HG03571 (cell line): ENCODE results near the gene ZGPAT.

Experiments used
- ATAC-seq: cut with Tn5 transposase; IDR thresholded peaks from one replicate; pipeline ENCODE4 v1.9.1; 2021; ENCODE audit not compliant: unreplicated experiment

ZGPAT gene

GRCh38 chr20:63678071-63678470 lies 29.8 kb upstream of the ZGPAT start:
- no peak for ATAC-seq

DNA sequence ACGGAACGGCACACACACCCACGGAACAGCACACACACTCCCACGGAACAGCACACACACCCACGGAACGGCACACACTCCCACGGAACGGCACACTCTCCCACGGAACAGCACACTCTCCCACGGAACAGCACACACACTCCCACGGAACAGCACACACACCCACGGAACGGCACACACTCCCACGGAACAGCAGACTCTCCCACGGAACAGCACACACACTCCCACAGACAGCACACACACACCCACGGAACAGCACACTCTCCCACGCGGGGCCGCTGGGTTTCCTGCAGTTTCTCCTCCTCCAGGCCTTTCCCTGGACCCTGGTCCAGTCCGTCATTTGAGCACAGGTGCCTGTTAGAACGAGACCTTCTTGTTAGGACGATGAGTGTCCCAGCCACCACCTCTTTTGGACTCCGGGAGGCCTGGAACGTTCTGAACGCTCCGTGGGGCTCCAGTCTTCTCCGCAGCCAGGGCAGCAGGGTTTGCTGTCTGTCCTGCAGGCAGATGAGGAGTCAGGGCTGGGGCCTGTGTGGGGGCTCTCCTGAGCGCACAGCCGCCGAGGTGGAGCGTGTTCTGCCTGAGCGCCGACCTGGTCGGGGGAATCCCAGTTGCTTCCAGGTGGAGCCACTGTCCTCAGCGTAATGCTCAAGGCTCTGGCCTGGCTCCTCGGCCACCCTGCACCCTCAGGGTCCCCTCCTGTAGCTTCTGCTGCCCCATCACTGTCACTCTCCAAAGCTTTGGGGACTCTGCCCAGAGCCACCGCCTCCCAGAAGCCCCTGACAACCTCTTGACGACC lies 29.0 kb upstream of the ZGPAT start:
- no peak for ATAC-seq

DNA sequence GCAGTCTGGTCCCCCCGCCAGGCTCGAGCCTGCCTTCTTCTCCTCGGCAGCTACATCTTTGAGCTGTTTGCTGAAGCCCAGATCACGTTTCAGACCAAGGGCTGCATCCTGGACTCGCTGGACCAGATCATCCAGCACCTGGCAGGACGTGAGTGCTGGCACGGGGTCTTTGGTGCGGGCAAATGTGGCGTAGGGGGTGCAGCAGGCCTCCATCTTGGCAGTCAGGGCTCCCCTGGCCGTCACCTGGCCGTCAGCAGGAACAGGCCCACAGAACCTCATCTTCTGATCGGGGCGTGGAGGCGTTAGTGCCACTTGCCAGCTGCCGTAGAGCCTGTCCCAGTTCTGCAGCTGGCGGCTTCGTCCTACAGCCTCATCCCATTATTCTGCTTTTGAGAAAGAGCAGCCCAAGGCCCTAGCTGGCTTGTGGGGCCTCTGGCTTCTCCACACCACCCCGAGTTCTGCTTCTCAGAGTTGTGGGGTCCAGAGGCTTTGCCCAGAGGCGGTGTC lies 28.0 kb upstream of the ZGPAT start:
- ATAC-seq = no peak

DNA sequence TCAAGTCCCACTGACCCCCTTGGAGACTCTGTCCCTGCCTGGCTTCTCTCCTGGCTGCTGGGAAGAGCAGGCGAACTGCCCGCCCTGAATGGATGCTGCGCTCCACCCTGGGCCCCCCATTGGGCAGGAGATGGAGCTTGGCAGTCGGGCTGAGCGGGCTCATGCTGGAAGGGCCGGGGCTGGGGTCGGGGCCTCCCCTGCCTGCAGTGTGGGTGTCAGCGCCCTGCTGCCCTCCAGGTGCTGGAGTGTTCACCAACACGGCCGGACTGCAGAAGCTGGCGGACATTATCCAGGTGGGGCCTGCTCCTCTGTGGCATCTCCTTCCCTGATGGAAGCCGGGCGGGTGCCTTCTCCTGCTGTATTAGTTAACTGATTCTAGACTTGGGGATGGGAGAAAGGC lies 27.4 kb upstream of the ZGPAT start:
- ATAC-seq = no peak

GRCh38 chr20:63680857-63681608 lies 26.8 kb upstream of the ZGPAT start:
- ATAC-seq = no peak

GRCh38 chr20:63681609-63682142 lies 26.2 kb upstream of the ZGPAT start:
- no peak for ATAC-seq

DNA sequence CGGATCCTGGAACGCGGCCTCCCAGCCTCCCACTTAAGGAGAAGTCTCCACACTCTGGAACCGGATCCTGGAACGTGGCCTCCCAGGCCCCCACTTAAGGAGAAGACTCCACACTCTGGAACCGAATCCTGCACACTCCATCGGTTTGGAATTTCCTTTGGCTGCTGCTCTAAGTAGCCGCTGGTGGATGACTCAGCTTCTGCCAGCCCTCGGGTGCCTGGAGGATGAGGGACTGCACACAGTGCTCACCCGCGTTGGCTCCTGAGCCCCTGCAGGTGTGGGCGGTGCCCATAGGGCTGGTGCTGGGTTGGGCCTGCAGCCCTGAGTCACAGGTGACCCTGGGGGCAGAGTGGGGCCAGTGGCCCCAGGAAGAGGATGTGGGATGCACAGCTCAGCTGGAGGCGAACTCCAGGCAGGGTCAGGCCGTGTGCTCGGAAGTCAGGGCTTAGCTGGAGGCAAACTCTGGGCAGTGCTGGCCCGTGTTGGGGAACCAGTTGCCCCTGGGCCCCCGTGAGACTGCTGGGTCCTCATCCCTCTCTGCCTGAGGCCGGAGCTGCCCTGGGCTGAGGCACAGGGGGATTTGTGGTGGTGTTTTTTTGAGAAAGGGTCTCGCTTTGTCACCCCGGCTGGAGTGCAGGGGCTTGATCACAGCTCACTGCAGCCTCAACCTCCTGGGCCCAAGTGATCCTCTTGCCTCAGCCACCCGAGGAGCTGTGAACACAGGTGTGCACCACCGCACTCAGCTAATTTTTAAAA lies 25.3 kb upstream of the ZGPAT start:
- no peak for ATAC-seq

- ATAC-seq = no peak
These were observed 22.4 kb upstream of the ZGPAT start for GRCh38 chr20:63685269-63686026.

GRCh38 chr20:63686094-63686491 lies 21.7 kb upstream of the ZGPAT start:
- ATAC-seq = no peak

GRCh38 chr20:63686492-63687321 lies 21.1 kb upstream of the ZGPAT start:
- no peak for ATAC-seq

DNA sequence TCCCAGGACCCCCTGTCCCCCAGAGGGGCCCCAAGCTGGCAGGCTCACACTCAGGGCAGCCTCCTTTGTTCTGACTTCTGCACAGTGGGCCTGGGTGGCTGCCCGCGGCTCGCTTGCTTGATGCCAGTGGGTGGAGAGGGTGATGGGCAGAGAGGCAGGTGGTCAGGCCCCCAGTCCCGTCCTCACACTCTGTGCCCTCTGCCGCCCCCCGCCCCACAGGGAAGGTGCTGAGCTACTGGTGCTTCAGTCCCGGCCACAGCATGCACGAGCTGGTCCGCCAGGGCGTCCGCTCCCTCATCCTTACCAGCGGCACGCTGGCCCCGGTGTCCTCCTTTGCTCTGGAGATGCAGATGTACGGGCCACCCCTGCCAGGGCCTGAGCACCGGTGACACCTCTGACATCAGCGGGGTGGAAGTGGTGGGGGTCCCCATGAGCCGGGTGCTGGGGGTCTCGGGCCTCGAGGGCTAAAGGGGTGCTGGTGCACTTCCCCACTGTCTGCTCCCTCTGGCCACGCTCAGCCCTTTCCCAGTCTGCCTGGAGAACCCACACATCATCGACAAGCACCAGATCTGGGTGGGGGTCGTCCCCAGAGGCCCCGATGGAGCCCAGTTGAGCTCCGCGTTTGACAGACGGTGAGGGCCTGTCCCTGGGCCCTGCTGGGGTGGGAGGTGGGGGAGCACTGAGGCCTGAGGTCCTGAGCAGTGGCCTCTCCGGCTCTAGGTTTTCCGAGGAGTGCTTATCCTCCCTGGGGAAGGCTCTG lies 20.2 kb upstream of the ZGPAT start:
- ATAC-seq = no peak

- no peak for ATAC-seq
These were observed 19.4 kb upstream of the ZGPAT start for GRCh38 chr20:63688228-63689045.

DNA sequence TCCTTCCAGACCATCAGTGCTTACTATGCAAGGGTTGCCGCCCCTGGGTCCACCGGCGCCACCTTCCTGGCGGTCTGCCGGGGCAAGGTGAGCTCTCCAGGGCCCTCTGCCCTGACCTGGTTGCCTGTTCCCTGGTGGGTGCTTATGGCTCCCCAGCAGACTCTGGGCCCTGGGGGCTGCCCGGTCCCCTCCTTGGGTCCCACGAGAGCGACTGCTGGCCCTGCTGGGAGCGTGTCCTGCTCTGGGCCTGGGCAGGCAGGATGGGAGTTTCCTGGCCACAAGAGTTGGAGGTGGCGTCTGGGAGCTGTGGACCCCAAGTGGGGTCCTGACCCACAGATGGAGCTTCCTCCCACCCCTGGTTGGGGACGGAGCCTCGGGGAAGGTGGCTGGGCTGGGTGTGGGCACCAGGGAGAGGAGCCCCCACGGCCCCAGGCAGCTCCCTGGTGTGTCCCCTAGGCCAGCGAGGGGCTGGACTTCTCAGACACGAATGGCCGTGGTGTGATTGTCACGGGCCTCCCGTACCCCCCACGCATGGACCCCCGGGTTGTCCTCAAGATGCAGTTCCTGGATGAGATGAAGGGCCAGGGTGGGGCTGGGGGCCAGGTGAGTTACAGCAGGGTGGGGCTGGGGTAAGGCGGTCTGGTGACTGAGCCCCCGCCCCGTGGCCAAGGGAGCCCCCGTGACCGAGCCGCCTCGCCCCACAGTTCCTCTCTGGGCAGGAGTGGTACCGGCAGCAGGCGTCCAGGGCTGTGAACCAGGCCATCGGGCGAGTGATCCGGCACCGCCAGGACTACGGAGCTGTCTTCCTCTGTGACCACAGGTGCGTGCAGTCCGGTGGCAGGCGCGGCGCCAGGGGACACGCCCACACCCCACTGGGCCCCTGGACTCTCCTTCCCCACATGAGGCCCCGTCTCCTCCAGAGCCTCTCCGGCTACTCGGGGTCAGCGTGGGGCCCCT lies 18.5 kb upstream of the ZGPAT start:
- ATAC-seq = no peak

GRCh38 chr20:63690003-63690897 lies 17.6 kb upstream of the ZGPAT start:
- ATAC-seq = no peak

GRCh38 chr20:63690898-63691710 lies 16.7 kb upstream of the ZGPAT start:
- ATAC-seq = no peak
